Suppressor macrophage treated with lipopolysaccharide for 1 hour (primary cell): ENCODE measurements around the gene RPS6KA4.
"Not testable (repeated sequence)": the region's sequence is repeated elsewhere in the genome, so short reads cannot be mapped to it uniquely, and the experiment has no call there.

Experiments used
- DNase-seq, 3 donors: peaks; one replicate each; pipeline ENCODE4 v3.0.0-alpha.2; 2020 to 2022

The RPS6KA4 gene

GRCh38 chr11:64358907-64359711, at the start of gene RPS6KA4:
RPS6KA4 (plus strand) TSS chr11:64359162; CDS start chr11:64359236, 74 bp downstream.
- peak; percentile 82 to 94 (median 90) for DNase-seq

GRCh38 chr11:64312947-64313346, 46.0 kb upstream of the RPS6KA4 start:
- no peak for DNase-seq

GRCh38 chr11:64313491-64314145, 45.3 kb upstream of the RPS6KA4 start:
- DNase-seq, result no peak

GRCh38 chr11:64314146-64314804, 44.7 kb upstream of the RPS6KA4 start:
- no peak for DNase-seq

- DNase-seq, result no peak
These were observed 44.0 kb upstream of the RPS6KA4 start for GRCh38 chr11:64314805-64315561.

- DNase-seq, result not testable (repeated sequence)
These were observed 43.1 kb upstream of the RPS6KA4 start for GRCh38 chr11:64315667-64316526.

GRCh38 chr11:64316672-64317324, 42.2 kb upstream of the RPS6KA4 start:
- DNase-seq, result no peak

GRCh38 chr11:64317325-64317960, 41.5 kb upstream of the RPS6KA4 start, which contains the start of gene TRMT112:
TRMT112 (minus strand) TSS chr11:64317559; CDS start chr11:64317526, 33 bp downstream.
- DNase-seq, result peak; percentile 94 to 96 (median 96)

- DNase-seq, result peak; percentile 98 to 99 (median 99)
These were observed 40.8 kb upstream of the RPS6KA4 start, which contains the start of gene PRDX5 for GRCh38 chr11:64317961-64318765. PRDX5 (plus strand) TSS chr11:64318121; CDS start chr11:64318216, 95 bp downstream.

GRCh38 chr11:64318766-64319761, 39.9 kb upstream of the RPS6KA4 start:
- peak in 1 of 3 donors; percentile 36 for DNase-seq

GRCh38 chr11:64320556-64320955, 38.4 kb upstream of the RPS6KA4 start:
- no peak for DNase-seq

GRCh38 chr11:64321026-64321425, 37.9 kb upstream of the RPS6KA4 start:
- no peak for DNase-seq

- no peak for DNase-seq
These were observed 37.4 kb upstream of the RPS6KA4 start for GRCh38 chr11:64321533-64321932.

GRCh38 chr11:64322925-64323260, 36.1 kb upstream of the RPS6KA4 start:
- no peak for DNase-seq

- DNase-seq, result no peak
These were observed 35.6 kb upstream of the RPS6KA4 start for GRCh38 chr11:64323373-64323772.

GRCh38 chr11:64323984-64324383, 35.0 kb upstream of the RPS6KA4 start:
- DNase-seq, result not testable (repeated sequence)

GRCh38 chr11:64324692-64325469, 34.1 kb upstream of the RPS6KA4 start:
- no peak for DNase-seq

- DNase-seq, result no peak
These were observed 31.6 kb upstream of the RPS6KA4 start for GRCh38 chr11:64327375-64327774.
